Suprapubic skin (tissue), 4 donors: ENCODE measurements around the gene RIMBP2.

Experiments
- CTCF ChIP-seq, 2 donors: fragments of 200-600 bp in 1 of 2; fragments of 450-650 bp in 1 of 2; sonication (generic) in 1 of 2; IDR thresholded peaks; one replicate each; pipeline ENCODE4 v1.5.1; 2016 to 2019; ENCODE audit warnings: antibody characterized with exemption in 2 of 2, mild to moderate bottlenecking in 1 of 2, moderate library complexity in 1 of 2
- EP300 ChIP-seq: sonication (generic); formaldehyde crosslinking; IDR thresholded peaks from one replicate; pipeline ENCODE4 v1.6.1; 2017; ENCODE audit warnings: antibody characterized with exemption
- POLR2A ChIP-seq, 2 donors: fragments of 450-650 bp; IDR thresholded peaks; one replicate each; pipeline ENCODE4 v1.6.1; 2017; ENCODE audit warnings: antibody characterized with exemption in 2 of 2, mild to moderate bottlenecking in 2 of 2, moderate library complexity in 2 of 2
- POLR2AphosphoS5 ChIP-seq, 3 donors: sonication (generic); formaldehyde crosslinking; IDR thresholded peaks; one replicate each; pipeline ENCODE4 v1.6.1; 2017; ENCODE audit warnings: antibody characterized with exemption in 3 of 3

GRCh38 chr12:130589540-130590317 lies 126.4 kb downstream of the RIMBP2 start:
- TF ChIP-seq CTCF (IDR thresholded peaks at IDR 0.05), result no peak
- no peak for TF ChIP-seq EP300
- no peak for TF ChIP-seq POLR2A (IDR thresholded peaks at IDR 0.05)
- no peak for TF ChIP-seq POLR2AphosphoS5 (IDR thresholded peaks at IDR 0.05)
